SK-N-SH (cell line): Measurements from ENCODE around the gene PHLPP1.

Source experiments
- POLR2AphosphoS5 ChIP-seq: IDR thresholded peaks from 2 replicates; pipeline ENCODE4 v1.6.1; 2012; ENCODE audit warnings: low read depth, low read length
- TF ChIP-seq, protein P1 (sequence below): fragments of 200-600 bp; sonication (generic); IDR thresholded peaks from 2 replicates; pipeline ENCODE4 v1.6.1; 2017; ENCODE audit warnings: antibody characterized with exemption, mild to moderate bottlenecking, moderate library complexity

DNA sequence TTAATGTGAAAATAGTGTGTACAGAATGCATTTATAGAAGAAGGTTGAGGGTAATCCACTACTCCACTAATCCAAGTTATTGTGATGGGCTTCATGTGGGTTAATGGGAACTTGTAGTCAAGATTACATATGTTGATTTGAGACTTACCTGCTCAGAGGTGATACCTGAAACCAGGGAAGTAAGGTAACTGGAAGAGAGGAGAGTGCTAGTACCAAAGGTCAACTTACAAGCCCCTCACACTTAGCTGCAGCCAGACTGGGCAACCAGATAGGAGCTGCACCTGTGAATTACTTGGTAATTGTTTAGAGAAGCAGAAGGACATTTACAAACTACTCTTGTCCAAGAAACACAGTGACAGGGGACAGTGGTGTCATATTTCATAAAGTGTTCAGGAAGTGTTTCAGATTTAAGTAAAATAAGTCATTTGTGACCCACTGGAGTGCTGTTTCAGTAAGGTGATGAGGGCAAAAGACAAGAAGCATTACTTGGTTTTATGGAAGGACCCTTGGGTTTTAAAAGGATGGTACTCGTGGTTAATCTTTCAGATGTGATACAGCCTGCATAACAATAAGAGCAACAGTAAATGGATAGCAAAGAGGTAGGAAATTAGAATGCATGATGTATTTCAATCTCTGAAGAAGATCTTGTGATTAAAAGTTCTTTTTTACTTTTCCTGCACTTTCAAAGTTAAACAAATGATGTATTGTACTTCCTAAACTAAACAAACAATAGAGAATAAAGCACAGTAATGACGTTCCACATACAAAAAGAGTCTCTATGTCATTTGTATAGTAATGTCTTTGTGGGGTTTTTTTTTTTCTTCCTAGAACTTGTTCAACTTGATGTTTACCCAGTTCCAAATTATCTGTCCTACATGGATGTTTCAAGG is 189.3 kb downstream of the PHLPP1 start:
- TF ChIP-seq, protein P1, sequence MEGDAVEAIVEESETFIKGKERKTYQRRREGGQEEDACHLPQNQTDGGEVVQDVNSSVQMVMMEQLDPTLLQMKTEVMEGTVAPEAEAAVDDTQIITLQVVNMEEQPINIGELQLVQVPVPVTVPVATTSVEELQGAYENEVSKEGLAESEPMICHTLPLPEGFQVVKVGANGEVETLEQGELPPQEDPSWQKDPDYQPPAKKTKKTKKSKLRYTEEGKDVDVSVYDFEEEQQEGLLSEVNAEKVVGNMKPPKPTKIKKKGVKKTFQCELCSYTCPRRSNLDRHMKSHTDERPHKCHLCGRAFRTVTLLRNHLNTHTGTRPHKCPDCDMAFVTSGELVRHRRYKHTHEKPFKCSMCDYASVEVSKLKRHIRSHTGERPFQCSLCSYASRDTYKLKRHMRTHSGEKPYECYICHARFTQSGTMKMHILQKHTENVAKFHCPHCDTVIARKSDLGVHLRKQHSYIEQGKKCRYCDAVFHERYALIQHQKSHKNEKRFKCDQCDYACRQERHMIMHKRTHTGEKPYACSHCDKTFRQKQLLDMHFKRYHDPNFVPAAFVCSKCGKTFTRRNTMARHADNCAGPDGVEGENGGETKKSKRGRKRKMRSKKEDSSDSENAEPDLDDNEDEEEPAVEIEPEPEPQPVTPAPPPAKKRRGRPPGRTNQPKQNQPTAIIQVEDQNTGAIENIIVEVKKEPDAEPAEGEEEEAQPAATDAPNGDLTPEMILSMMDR = no peak
- no peak for TF ChIP-seq POLR2AphosphoS5
